Stomach (tissue), 9 donors: ENCODE measurements around the gene TTC39C. TPM values are rescaled to one million over a fixed set of nuclear protein-coding genes. Genes with fewer than 3 reads are reported as not detected.
"Not testable (repeated sequence)": the region's sequence is repeated elsewhere in the genome, so short reads cannot be mapped to it uniquely, and the experiment has no call there.

Experiments used
- DNase-seq, 2 donors: peaks; one replicate each; pipeline versions ENCODE4 v3.0.0 to v3.0.0-alpha.2; 2013 to 2019
- H3K27ac ChIP-seq, 5 donors: fragments of 200-600 bp in 4 of 5; sonication (generic) in 4 of 5; one replicate each; pipeline ENCODE4 v1.5.1; 2013 to 2019; ENCODE audit warnings: mild to moderate bottlenecking in 1 of 5, moderate library complexity in 1 of 5
- H3K27me3 ChIP-seq, 3 donors: fragments of 200-600 bp; sonication (generic); one replicate each; pipeline ENCODE4 v1.5.1; 2017 to 2019; ENCODE audit warnings: mixed run types in 1 of 3
- H3K36me3 ChIP-seq, 4 donors: fragments of 200-600 bp; sonication (generic); 1 replicate in 3 of 4; 2 replicates in 1 of 4; pipeline ENCODE4 v1.5.1; 2016 to 2019
- H3K4me1 ChIP-seq, 4 donors: fragments of 200-600 bp; sonication (generic); one replicate each; pipeline ENCODE4 v1.5.1; 2016 to 2019
- H3K4me3 ChIP-seq, 4 donors: fragments of 200-600 bp; sonication (generic) in 3 of 4; one replicate each; pipeline ENCODE4 v1.5.1; 2016 to 2019; ENCODE audit warnings: mild to moderate bottlenecking in 1 of 4
- H3K9me3 ChIP-seq, 4 donors: fragments of 200-600 bp; sonication (generic); one replicate each; pipeline ENCODE4 v1.5.1; 2016 to 2019
- EP300 ChIP-seq: sonication (generic); formaldehyde crosslinking; IDR thresholded peaks from one replicate; pipeline ENCODE4 v1.6.1; 2017; ENCODE audit warnings: antibody characterized with exemption
- POLR2A ChIP-seq, 4 donors: fragments of 450-650 bp; IDR thresholded peaks; one replicate each; pipeline ENCODE4 v1.6.1; 2016; ENCODE audit warnings: antibody characterized with exemption in 4 of 4, control low read depth in 2 of 4, mild to moderate bottlenecking in 1 of 4, moderate library complexity in 1 of 4
- POLR2AphosphoS5 ChIP-seq, 3 donors: sonication (generic); formaldehyde crosslinking; IDR thresholded peaks; one replicate each; pipeline ENCODE4 v1.6.1; 2016; ENCODE audit warnings: antibody characterized with exemption in 3 of 3
- WGBS, 5 donors: extraction: QIAGEN DNeasy Blood & Tissue Kit in 3 of 5; methylation state at CpG; one replicate each; pipeline versions ENCODE4 v1.1.5 to v1.1.7; 2013 to 2018; 5-methylcytosine and 5-hydroxymethylcytosine counted together
- intact Hi-C: fragments of 100-400 bp; cut with DNase I; formaldehyde crosslinking; loops from one replicate; pipeline ENCODE4 v1.15.1; 2023; ENCODE audit warnings: low total_unique reads
- polyA plus RNA-seq, 3 donors: library from polyadenylated mRNA; stranded (reverse); fragments of 200-250 nt; gene quantifications; one replicate each; pipeline ENCODE4 v1.2.3, GENCODE V29; 2013
- total RNA-seq, 5 donors: library from RNA; depleted of rRNA; stranded (reverse); fragments of >200 nt; gene quantifications; one replicate each; pipeline versions ENCODE4 v1.1.0 to v1.2.3, GENCODE V29; 2014 to 2016
- TF ChIP-seq, protein P1 (sequence below), 7 experiments: fragments of 450-650 bp in 4 of 7; fragments of 200-600 bp in 3 of 7; sonication (generic) in 3 of 7; IDR thresholded peaks; one replicate each; pipeline ENCODE4 v1.5.1; 2016 to 2019; ENCODE audit warnings: antibody characterized with exemption in 7 of 7, control low read depth in 2 of 7, mild to moderate bottlenecking in 1 of 7
- donor health status: healthy with polysubstance abuse.
- donor health status: Bipolar disorder and iron deficiency.
- donor health status: healthy.

TTC39C gene
- total and polyA plus RNA-seq, 8 donors: 1.8 to 42.0 (median 21.3) TPM

DNA sequence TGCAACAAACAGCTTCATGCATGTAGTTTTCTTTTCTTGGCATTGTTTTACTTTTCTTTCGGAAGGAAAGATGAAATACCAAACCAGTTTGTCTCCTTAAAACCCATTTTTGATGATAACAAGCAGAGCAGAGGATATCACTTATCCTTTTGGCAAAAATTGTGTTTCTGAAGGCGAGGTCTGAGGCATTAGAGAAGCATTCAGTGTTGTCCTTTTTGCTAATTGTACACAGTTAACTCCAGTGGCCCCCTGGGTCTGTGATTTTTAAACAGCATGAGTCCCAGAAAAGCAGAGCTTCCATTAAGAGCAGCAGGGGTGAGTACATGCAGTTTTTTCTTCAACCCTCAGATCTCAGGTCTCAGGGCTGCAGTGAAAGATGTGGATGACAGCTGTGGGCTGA is 41.3 kb downstream of the TTC39C start:
- no peaks in the 10 kb centered on the region for H3K36me3 ChIP-seq
- TF ChIP-seq POLR2A (IDR thresholded peaks at IDR 0.05) (no peak), POLR2AphosphoS5 (IDR thresholded peaks at IDR 0.05) (no peak), EP300 (no peak)
- TF ChIP-seq, protein P1, sequence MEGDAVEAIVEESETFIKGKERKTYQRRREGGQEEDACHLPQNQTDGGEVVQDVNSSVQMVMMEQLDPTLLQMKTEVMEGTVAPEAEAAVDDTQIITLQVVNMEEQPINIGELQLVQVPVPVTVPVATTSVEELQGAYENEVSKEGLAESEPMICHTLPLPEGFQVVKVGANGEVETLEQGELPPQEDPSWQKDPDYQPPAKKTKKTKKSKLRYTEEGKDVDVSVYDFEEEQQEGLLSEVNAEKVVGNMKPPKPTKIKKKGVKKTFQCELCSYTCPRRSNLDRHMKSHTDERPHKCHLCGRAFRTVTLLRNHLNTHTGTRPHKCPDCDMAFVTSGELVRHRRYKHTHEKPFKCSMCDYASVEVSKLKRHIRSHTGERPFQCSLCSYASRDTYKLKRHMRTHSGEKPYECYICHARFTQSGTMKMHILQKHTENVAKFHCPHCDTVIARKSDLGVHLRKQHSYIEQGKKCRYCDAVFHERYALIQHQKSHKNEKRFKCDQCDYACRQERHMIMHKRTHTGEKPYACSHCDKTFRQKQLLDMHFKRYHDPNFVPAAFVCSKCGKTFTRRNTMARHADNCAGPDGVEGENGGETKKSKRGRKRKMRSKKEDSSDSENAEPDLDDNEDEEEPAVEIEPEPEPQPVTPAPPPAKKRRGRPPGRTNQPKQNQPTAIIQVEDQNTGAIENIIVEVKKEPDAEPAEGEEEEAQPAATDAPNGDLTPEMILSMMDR (IDR thresholded peaks at IDR 0.05): no peak
- DNase-seq: no peak
- intact Hi-C loops: no loop called here
- no peaks in the 10 kb centered on the region for H3K27me3 ChIP-seq
- no peak overlapping the region for H3K27ac ChIP-seq
- no peak overlapping the region for H3K4me3 ChIP-seq
- H3K9me3 ChIP-seq: no peaks in the 10 kb centered on the region
- H3K4me1 ChIP-seq: peaks cover 2 to 47% (median 13%) of the 10 kb centered on the region in 4 donors
- WGBS, 5 donors: 56 to 77% (median 62%) methylated on average over 2 of the region's 2 CpGs

DNA sequence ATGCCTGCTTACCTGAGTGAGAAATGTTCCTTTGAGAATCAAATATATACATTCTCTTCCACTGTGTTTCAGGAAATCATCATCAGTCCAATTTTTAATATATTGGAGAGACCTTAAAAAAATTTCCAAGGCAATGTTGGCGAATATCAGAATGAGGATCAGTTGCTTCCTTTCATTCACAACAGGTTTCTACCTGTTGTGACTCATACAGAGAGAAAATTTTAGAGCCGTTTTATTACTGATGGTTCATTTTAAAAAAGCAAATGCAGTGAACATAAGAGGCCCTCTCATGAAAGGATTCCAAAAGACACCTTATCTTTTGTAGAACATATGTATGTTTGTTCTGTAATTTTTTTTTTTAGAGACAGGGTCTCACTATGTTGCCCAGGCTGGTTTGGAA is 42.0 kb downstream of the TTC39C start:
- no peak for DNase-seq
- Histone ChIP-seq H3K4me1 (peaks cover 0 to 41% (median 7%) of the 10 kb centered on the region in 4 donors), H3K9me3 (no peaks in the 10 kb centered on the region), H3K36me3 (no peaks in the 10 kb centered on the region), H3K27me3 (no peaks in the 10 kb centered on the region), H3K4me3 (no peak overlapping the region), H3K27ac (no peak overlapping the region)
- 63 to 82% (median 80%) methylated on average over 2 of the region's 2 CpGs for WGBS, 5 donors
- intact Hi-C loops: no loop called here
- TF ChIP-seq EP300: no peak
- TF ChIP-seq, protein P1 (IDR thresholded peaks at IDR 0.05): no peak
- TF ChIP-seq POLR2A (IDR thresholded peaks at IDR 0.05): no peak
- no peak for TF ChIP-seq POLR2AphosphoS5 (IDR thresholded peaks at IDR 0.05)

DNA sequence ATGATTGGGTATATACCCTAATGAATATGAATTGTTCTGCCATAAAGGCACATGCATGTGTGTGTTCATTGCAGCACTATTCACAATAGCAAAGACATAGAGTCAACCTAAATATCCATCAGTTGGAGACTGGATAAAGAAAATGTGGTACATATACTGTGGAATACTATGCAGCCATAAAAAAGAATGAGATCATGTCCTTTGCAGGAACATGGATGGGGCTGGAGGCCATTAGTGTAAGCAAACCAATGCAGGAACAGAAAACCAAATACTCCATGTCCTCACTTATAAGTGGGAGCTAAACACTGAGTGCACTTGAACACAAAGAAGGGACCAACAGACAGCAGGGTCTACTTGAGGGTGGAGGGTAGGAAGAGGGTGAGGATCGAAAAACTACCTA is 43.2 kb downstream of the TTC39C start:
- 88 to 98% (median 96%) methylated on average over 1 of the region's 1 CpG for WGBS, 5 donors

DNA sequence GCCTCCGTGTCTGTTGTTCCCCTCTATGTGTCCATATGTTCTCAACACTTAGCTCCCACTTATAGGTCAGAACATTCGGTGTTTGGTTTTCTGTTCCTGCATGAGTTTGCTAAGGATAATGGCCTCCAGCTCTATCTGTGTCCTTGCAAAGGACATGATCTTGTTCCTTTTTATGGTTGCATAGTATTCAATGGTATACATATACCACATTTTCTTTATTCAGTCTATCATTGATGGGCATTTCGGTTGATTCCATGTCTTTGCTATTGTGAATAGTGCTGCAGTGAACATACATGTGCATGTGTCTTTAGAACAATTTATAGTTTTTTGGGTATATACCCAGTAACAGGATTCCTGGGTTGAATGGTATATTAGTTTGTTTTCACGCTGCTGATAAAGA is 44.8 kb downstream of the TTC39C start:
- H3K9me3 ChIP-seq, H3K4me3 ChIP-seq, H3K36me3 ChIP-seq, intact Hi-C loops, H3K27me3 ChIP-seq, H3K27ac ChIP-seq, DNase-seq: not testable (repeated sequence)
- WGBS, 5 donors: 84 to 98% (median 97%) methylated on average over 4 of the region's 4 CpGs
- peaks cover 0 to 31% (median 0%) of the 10 kb centered on the region in 4 donors for H3K4me1 ChIP-seq

More for the DNA sequence above, 43.2 kb downstream of the TTC39C start:
- intact Hi-C loops: no loop called here
- TF ChIP-seq POLR2A (IDR thresholded peaks at IDR 0.05): no peak
- TF ChIP-seq, protein P1 (IDR thresholded peaks at IDR 0.05): no peak
- no peak for TF ChIP-seq EP300
- no peak for TF ChIP-seq POLR2AphosphoS5 (IDR thresholded peaks at IDR 0.05)
- Histone ChIP-seq H3K4me3 (no peak overlapping the region), H3K27ac (no peak overlapping the region), H3K36me3 (no peaks in the 10 kb centered on the region), H3K4me1 (peaks cover 0 to 33% (median 4%) of the 10 kb centered on the region in 4 donors), H3K27me3 (no peaks in the 10 kb centered on the region), H3K9me3 (no peaks in the 10 kb centered on the region)
- DNase-seq: no peak

- intact Hi-C loops: no loop called here
- Histone ChIP-seq H3K27me3 (no peaks in the 10 kb centered on the region), H3K4me1 (peaks cover 0 to 20% (median 0%) of the 10 kb centered on the region in 4 donors), H3K4me3 (no peak overlapping the region), H3K27ac (no peak overlapping the region), H3K36me3 (no peaks in the 10 kb centered on the region), H3K9me3 (no peaks in the 10 kb centered on the region)
- 74 to 92% (median 81%) methylated on average over 2 of the region's 2 CpGs for WGBS, 5 donors
- DNase-seq: no peak
- TF ChIP-seq EP300 (no peak), POLR2A (IDR thresholded peaks at IDR 0.05) (no peak), POLR2AphosphoS5 (IDR thresholded peaks at IDR 0.05) (no peak)
- TF ChIP-seq, protein P1 (IDR thresholded peaks at IDR 0.05): no peak
Observed at GRCh38 chr18:24060644-24061043, 46.1 kb downstream of the TTC39C start.
